ENCODE measurements around the gene MYO7A. TPM values are rescaled to one million over a fixed set of nuclear protein-coding genes. Genes with fewer than 3 reads are reported as not detected.

Gene MYO7A
- total and polyA plus RNA-seq, 2 of the 4 experiments (the other 2 are of a cell fraction): 0.02 TPM; not detected in 1

- Histone ChIP-seq H2BK20ac (ENCODE audit: low read depth, low read length) (no peak overlapping the region), H4K20me1 (ENCODE audit: insufficient read depth, low read length) (no peaks in the 10 kb centered on the region), H2BK15ac (ENCODE audit: low read depth, low read length) (no peak overlapping the region), H3K14ac (replicated peaks; ENCODE audit: low read depth, low read length) (no peak overlapping the region), H3K4me1 (ENCODE audit: control insufficient read depth, insufficient read depth, low read length) (no peaks in the 10 kb centered on the region), H3K79me1 (ENCODE audit: low read depth in 1 of 2, low read length in 2 of 2) (no peaks in the 10 kb centered on the region), H4K5ac (ENCODE audit: low read depth, low read length) (no peak overlapping the region), H2AK9ac (replicated peaks; ENCODE audit: low read depth, low read length, poor library complexity) (no peak overlapping the region), H3K27me3 (ENCODE audit: control insufficient read depth, insufficient read depth, low read length) (peaks cover 37% of the 10 kb centered on the region), H3K4ac (ENCODE audit: low read depth, low read length) (no peak overlapping the region), H4K8ac (ENCODE audit: low read depth in 2 of 2, low read length in 2 of 2) (no peak overlapping the region), H3K9me1 (ENCODE audit: insufficient read depth, low read length) (peaks cover 3% of the 10 kb centered on the region; the same call in 1 of the 2 replicates), H2BK120ac (ENCODE audit: low read depth, low read length) (no peak overlapping the region), H2AK5ac (ENCODE audit: low read depth, low read length) (no peak overlapping the region), H3K23ac (ENCODE audit: low read depth, low read length) (no peak overlapping the region), H3K18ac (ENCODE audit: low read depth, low read length) (no peak overlapping the region), H3K9me3 (ENCODE audit: control insufficient read depth, insufficient read depth, low read length) (no peaks in the 10 kb centered on the region), H3K4me2 (ENCODE audit: low read depth, low read length) (no peak overlapping the region), H3K36me3 (ENCODE audit: control insufficient read depth, insufficient read depth, low read length) (no peaks in the 10 kb centered on the region), H4K91ac (ENCODE audit: insufficient read depth, low read depth, low read length) (no peak overlapping the region), H3K9ac (ENCODE audit: low read depth, low read length) (no peak overlapping the region), H3K4me3 (ENCODE audit: insufficient read depth, low read depth, low read length) (no peak overlapping the region), H2AFZ (replicated peaks; ENCODE audit: low read length, poor library complexity) (no peak overlapping the region), H3K56ac (ENCODE audit: extremely low read depth, insufficient read depth, low read length) (no peak overlapping the region), H2BK5ac (ENCODE audit: low read depth, low read length, poor library complexity, severe bottlenecking) (no peak overlapping the region), H3K27ac (ENCODE audit: insufficient read depth, low read length) (no peak overlapping the region)
- POLR2A ChIA-PET (ENCODE audit: unreplicated experiment): no interaction called here
- DNase-seq (no peak), ATAC-seq (ENCODE audit: low read depth) (no peak)
- dilution Hi-C loops (cut with HindIII; ENCODE audit: low sequenced_read_pairs, unreplicated experiment) (no loop called here), in situ Hi-C loops (cut with MboI; ENCODE audit: low sequenced_read_pairs) (loop anchor here (10.0 kb wide), 1 partner anchor 56 kb away; the partner anchor contains the start of gene MYO7A), intact Hi-C loops (cut with micrococcal nuclease) (loop anchor here (10.0 kb wide), 1 partner anchor 256 kb away; no protein-coding TSS in a partner anchor)
- CTCF ChIA-PET: no interaction called here
- no TSS peak for BruUV-seq (replicated peaks)
- WGBS, 2 experiments (ENCODE audit: extremely low coverage in 2 of 2, insufficient read length in 1 of 2): 96% methylated on average over 4 of the region's 11 CpGs; no CpG with 5 or more reads in 1 of the 2 experiments
- no peak for TF ChIP-seq USF2 (IDR thresholded peaks at IDR 0.05; ENCODE audit: low read depth, low read length)
- TF ChIP-seq MXI1 (IDR thresholded peaks at IDR 0.05; ENCODE audit: borderline replicate concordance, low read depth, low read length): no peak
- no peak for TF ChIP-seq CEBPB (IDR thresholded peaks at IDR 0.05; ENCODE audit: low read depth, low read length)
- TF ChIP-seq RCOR1 (IDR thresholded peaks at IDR 0.05; ENCODE audit: insufficient replicate concordance, low read length): no peak
- no peak for TF ChIP-seq POLR2A (IDR thresholded peaks at IDR 0.05; ENCODE audit: low read depth, low read length)
- TF ChIP-seq MAFK (IDR thresholded peaks at IDR 0.05; ENCODE audit: low read depth, low read length): no peak
- no peak for TF ChIP-seq CTCF (conservative IDR thresholded peaks at IDR 0.05; ENCODE audit: low read depth, low read length)
- TF ChIP-seq BHLHE40 (IDR thresholded peaks at IDR 0.05; ENCODE audit: low read depth, low read length): no peak
- no peak for TF ChIP-seq NFE2L2 (IDR thresholded peaks at IDR 0.05; ENCODE audit: low read depth, low read length)
- no peak for TF ChIP-seq SMC3 (IDR thresholded peaks at IDR 0.05; ENCODE audit: low read depth, low read length)
- TF ChIP-seq RAD21 (IDR thresholded peaks at IDR 0.05; ENCODE audit: low read length): no peak
- no peak for TF ChIP-seq ELK1 (IDR thresholded peaks at IDR 0.05; ENCODE audit: borderline replicate concordance, low read depth, low read length)
- TF ChIP-seq RFX5 (IDR thresholded peaks at IDR 0.05; ENCODE audit: low read depth, low read length): no peak
- no peak for TF ChIP-seq CHD1 (IDR thresholded peaks at IDR 0.05; ENCODE audit: low read depth, low read length)
- no peak for TF ChIP-seq FOS (IDR thresholded peaks at IDR 0.05; ENCODE audit: low read depth, low read length)
- no peak for TF ChIP-seq MAZ (IDR thresholded peaks at IDR 0.05; ENCODE audit: borderline replicate concordance, low read depth, low read length)
Measured at GRCh38 chr11:77181226-77181625, 53.2 kb downstream of the MYO7A start.
